ENCODE data around the gene HRH4.

The HRH4 gene

GRCh38 chr18:24502667-24503523 is 42.5 kb downstream of the HRH4 start:
- Histone ChIP-seq H3K4ac (ENCODE audit: low read length) (no peak overlapping the region), H3K27me3 (ENCODE audit: control insufficient read depth in 3 of 3, insufficient read depth in 3 of 3, low read depth in 1 of 3, low read length in 3 of 3) (peaks cover 0 to 3% (median 0%) of the 10 kb centered on the region in 3 experiments), H2BK15ac (ENCODE audit: low read length) (no peak overlapping the region), H3K36me3 (replicated peaks in 1 of 2; ENCODE audit: control insufficient read depth in 2 of 2, insufficient read depth in 2 of 2, low read length in 2 of 2) (no peaks in the 10 kb centered on the region), H3K79me1 (ENCODE audit: low read depth, low read length) (no peaks in the 10 kb centered on the region), H2AK5ac (ENCODE audit: low read depth, low read length) (no peak overlapping the region), H3K4me2 (ENCODE audit: insufficient read depth, low read length, poor library complexity, severe bottlenecking) (no peak overlapping the region), H2BK5ac (ENCODE audit: low read length) (no peak overlapping the region), H3K23ac (ENCODE audit: low read depth, low read length, poor library complexity) (no peak overlapping the region), H4K8ac (ENCODE audit: low read depth, low read length) (no peak overlapping the region), H3K9ac (ENCODE audit: low read depth, low read length, poor library complexity) (no peak overlapping the region), H3K4me3 (ENCODE audit: low read length in 2 of 2) (no peak overlapping the region), H3K27ac (replicated peaks; ENCODE audit: low read length) (no peak overlapping the region), H3K4me1 (ENCODE audit: control insufficient read depth in 2 of 2, insufficient read depth in 1 of 2, low read depth in 1 of 2, low read length in 2 of 2) (peaks cover 5 to 8% of the 10 kb centered on the region in 2 donors), H3K14ac (ENCODE audit: low read length) (no peak overlapping the region), H3K18ac (ENCODE audit: low read length) (no peak overlapping the region), H2BK120ac (ENCODE audit: low read depth, low read length) (no peak overlapping the region), H2BK12ac (ENCODE audit: low read length) (no peak overlapping the region), H2AFZ (ENCODE audit: low read length) (peak overlapping the region; percentile 25), H4K91ac (ENCODE audit: low read depth, low read length, poor library complexity) (no peak overlapping the region), H3K9me3 (replicated peaks in 1 of 2; ENCODE audit: control insufficient read depth in 2 of 2, insufficient read depth in 1 of 2, low read depth in 1 of 2, low read length in 2 of 2) (no peaks in the 10 kb centered on the region)
- DNase-seq (ENCODE audit: low spot score), result no peak
- WGBS, 2 donors (ENCODE audit: extremely low coverage in 2 of 2, insufficient read length in 2 of 2, insufficient replicate concordance in 1 of 2), result no CpG with 5 or more reads among the region's 7 CpGs

GRCh38 chr18:24504401-24504800 is 44.0 kb downstream of the HRH4 start:
- Histone ChIP-seq H2BK15ac (ENCODE audit: low read length) (no peak overlapping the region), H3K36me3 (replicated peaks in 1 of 2; ENCODE audit: control insufficient read depth in 2 of 2, insufficient read depth in 2 of 2, low read length in 2 of 2) (no peaks in the 10 kb centered on the region), H3K27ac (replicated peaks; ENCODE audit: low read length) (no peak overlapping the region), H3K23ac (ENCODE audit: low read depth, low read length, poor library complexity) (no peak overlapping the region), H3K9me3 (replicated peaks in 1 of 2; ENCODE audit: control insufficient read depth in 2 of 2, insufficient read depth in 1 of 2, low read depth in 1 of 2, low read length in 2 of 2) (no peaks in the 10 kb centered on the region), H3K14ac (ENCODE audit: low read length) (no peak overlapping the region), H3K18ac (ENCODE audit: low read length) (no peak overlapping the region), H4K91ac (ENCODE audit: low read depth, low read length, poor library complexity) (no peak overlapping the region), H3K27me3 (ENCODE audit: control insufficient read depth in 3 of 3, insufficient read depth in 3 of 3, low read depth in 1 of 3, low read length in 3 of 3) (peaks cover 0 to 3% (median 0%) of the 10 kb centered on the region in 3 experiments), H4K8ac (ENCODE audit: low read depth, low read length) (peak overlapping the region; percentile 90), H2BK12ac (ENCODE audit: low read length) (no peak overlapping the region), H3K9ac (ENCODE audit: low read depth, low read length, poor library complexity) (no peak overlapping the region), H3K79me1 (ENCODE audit: low read depth, low read length) (no peaks in the 10 kb centered on the region), H3K4ac (ENCODE audit: low read length) (no peak overlapping the region), H3K4me3 (ENCODE audit: low read length in 2 of 2) (no peak overlapping the region), H2AFZ (ENCODE audit: low read length) (no peak overlapping the region), H2BK120ac (ENCODE audit: low read depth, low read length) (no peak overlapping the region), H3K4me2 (ENCODE audit: insufficient read depth, low read length, poor library complexity, severe bottlenecking) (no peak overlapping the region), H2AK5ac (ENCODE audit: low read depth, low read length) (no peak overlapping the region), H2BK5ac (ENCODE audit: low read length) (no peak overlapping the region), H3K4me1 (ENCODE audit: control insufficient read depth in 2 of 2, insufficient read depth in 1 of 2, low read depth in 1 of 2, low read length in 2 of 2) (peaks cover 5 to 8% of the 10 kb centered on the region in 2 donors)
- DNase-seq (ENCODE audit: low spot score), result no peak
- no CpG with 5 or more reads among the region's 4 CpGs for WGBS, 2 donors (ENCODE audit: extremely low coverage in 2 of 2, insufficient read length in 2 of 2, insufficient replicate concordance in 1 of 2)

- H2BK5ac ChIP-seq (ENCODE audit: low read length), result no peak overlapping the region
Observed at GRCh38 chr18:24506175-24506574, 45.7 kb downstream of the HRH4 start.

GRCh38 chr18:24509435-24509834 is 49.0 kb downstream of the HRH4 start:
- no peak overlapping the region for H3K4me3 ChIP-seq (ENCODE audit: low read length in 2 of 2)
- no peak overlapping the region for H3K9ac ChIP-seq (ENCODE audit: low read depth, low read length, poor library complexity)
- no peak overlapping the region for H2BK5ac ChIP-seq (ENCODE audit: low read length)
- no peaks in the 10 kb centered on the region for H3K9me3 ChIP-seq (replicated peaks in 1 of 2; ENCODE audit: control insufficient read depth in 2 of 2, insufficient read depth in 1 of 2, low read depth in 1 of 2, low read length in 2 of 2)
- no peaks in the 10 kb centered on the region for H3K36me3 ChIP-seq (replicated peaks in 1 of 2; ENCODE audit: control insufficient read depth in 2 of 2, insufficient read depth in 2 of 2, low read length in 2 of 2)
- no peak overlapping the region for H2AK5ac ChIP-seq (ENCODE audit: low read depth, low read length)
- no peak overlapping the region for H3K23ac ChIP-seq (ENCODE audit: low read depth, low read length, poor library complexity)
- no peak overlapping the region for H3K4ac ChIP-seq (ENCODE audit: low read length)
- no CpG with 5 or more reads among the region's 1 CpG for WGBS, 2 donors (ENCODE audit: extremely low coverage in 2 of 2, insufficient read length in 2 of 2, insufficient replicate concordance in 1 of 2)
- H3K14ac ChIP-seq (ENCODE audit: low read length), result no peak overlapping the region
- H2BK120ac ChIP-seq (ENCODE audit: low read depth, low read length), result no peak overlapping the region
- H3K18ac ChIP-seq (ENCODE audit: low read length), result no peak overlapping the region
- H3K27me3 ChIP-seq (ENCODE audit: control insufficient read depth in 3 of 3, insufficient read depth in 3 of 3, low read depth in 1 of 3, low read length in 3 of 3), result no peaks in the 10 kb centered on the region
- H2BK12ac ChIP-seq (ENCODE audit: low read length), result no peak overlapping the region
- no peaks in the 10 kb centered on the region for H3K79me1 ChIP-seq (ENCODE audit: low read depth, low read length)
- H2BK15ac ChIP-seq (ENCODE audit: low read length), result no peak overlapping the region
- H4K91ac ChIP-seq (ENCODE audit: low read depth, low read length, poor library complexity), result no peak overlapping the region
- no peak overlapping the region for H4K8ac ChIP-seq (ENCODE audit: low read depth, low read length)
- no peak overlapping the region for H2AFZ ChIP-seq (ENCODE audit: low read length)
- H3K27ac ChIP-seq (replicated peaks; ENCODE audit: low read length), result no peak overlapping the region
- H3K4me1 ChIP-seq (ENCODE audit: control insufficient read depth in 2 of 2, insufficient read depth in 1 of 2, low read depth in 1 of 2, low read length in 2 of 2), result peaks cover 5 to 6% of the 10 kb centered on the region in 2 donors
- no peak overlapping the region for H3K4me2 ChIP-seq (ENCODE audit: insufficient read depth, low read length, poor library complexity, severe bottlenecking)
- no peak for DNase-seq (ENCODE audit: low spot score)

More at GRCh38 chr18:24506175-24506574, 45.7 kb downstream of the HRH4 start:
- peaks cover 11% of the 10 kb centered on the region in 2 donors for H3K4me1 ChIP-seq (ENCODE audit: control insufficient read depth in 2 of 2, insufficient read depth in 1 of 2, low read depth in 1 of 2, low read length in 2 of 2)
- no peak overlapping the region for H3K9ac ChIP-seq (ENCODE audit: low read depth, low read length, poor library complexity)
- H3K79me1 ChIP-seq (ENCODE audit: low read depth, low read length), result no peaks in the 10 kb centered on the region
- H3K4me2 ChIP-seq (ENCODE audit: insufficient read depth, low read length, poor library complexity, severe bottlenecking), result no peak overlapping the region
- no CpG with 5 or more reads among the region's 6 CpGs for WGBS, 2 donors (ENCODE audit: extremely low coverage in 2 of 2, insufficient read length in 2 of 2, insufficient replicate concordance in 1 of 2)
- H3K23ac ChIP-seq (ENCODE audit: low read depth, low read length, poor library complexity), result no peak overlapping the region
- H2BK15ac ChIP-seq (ENCODE audit: low read length), result no peak overlapping the region
- no peak overlapping the region for H2BK12ac ChIP-seq (ENCODE audit: low read length)
- no peak overlapping the region for H2AK5ac ChIP-seq (ENCODE audit: low read depth, low read length)
- no peak overlapping the region for H4K8ac ChIP-seq (ENCODE audit: low read depth, low read length)
- H3K14ac ChIP-seq (ENCODE audit: low read length), result no peak overlapping the region
- H2BK120ac ChIP-seq (ENCODE audit: low read depth, low read length), result no peak overlapping the region
- no peak for DNase-seq (ENCODE audit: low spot score)
- no peak overlapping the region for H3K4ac ChIP-seq (ENCODE audit: low read length)
- H2AFZ ChIP-seq (ENCODE audit: low read length), result no peak overlapping the region
- no peaks in the 10 kb centered on the region for H3K27me3 ChIP-seq (ENCODE audit: control insufficient read depth in 3 of 3, insufficient read depth in 3 of 3, low read depth in 1 of 3, low read length in 3 of 3)
- no peak overlapping the region for H3K18ac ChIP-seq (ENCODE audit: low read length)
- no peak overlapping the region for H3K27ac ChIP-seq (replicated peaks; ENCODE audit: low read length)
- H3K9me3 ChIP-seq (replicated peaks in 1 of 2; ENCODE audit: control insufficient read depth in 2 of 2, insufficient read depth in 1 of 2, low read depth in 1 of 2, low read length in 2 of 2), result no peaks in the 10 kb centered on the region
- H3K4me3 ChIP-seq (ENCODE audit: low read length in 2 of 2), result no peak overlapping the region
- H3K36me3 ChIP-seq (replicated peaks in 1 of 2; ENCODE audit: control insufficient read depth in 2 of 2, insufficient read depth in 2 of 2, low read length in 2 of 2), result no peaks in the 10 kb centered on the region
- no peak overlapping the region for H4K91ac ChIP-seq (ENCODE audit: low read depth, low read length, poor library complexity)

Data from neuronal stem cell (in vitro differentiated cells).